ENCODE results near the gene TPSG1.
"Not testable (repeated sequence)": the region's sequence is repeated elsewhere in the genome, so short reads cannot be mapped to it uniquely, and the experiment has no call there.

The TPSG1 gene

DNA sequence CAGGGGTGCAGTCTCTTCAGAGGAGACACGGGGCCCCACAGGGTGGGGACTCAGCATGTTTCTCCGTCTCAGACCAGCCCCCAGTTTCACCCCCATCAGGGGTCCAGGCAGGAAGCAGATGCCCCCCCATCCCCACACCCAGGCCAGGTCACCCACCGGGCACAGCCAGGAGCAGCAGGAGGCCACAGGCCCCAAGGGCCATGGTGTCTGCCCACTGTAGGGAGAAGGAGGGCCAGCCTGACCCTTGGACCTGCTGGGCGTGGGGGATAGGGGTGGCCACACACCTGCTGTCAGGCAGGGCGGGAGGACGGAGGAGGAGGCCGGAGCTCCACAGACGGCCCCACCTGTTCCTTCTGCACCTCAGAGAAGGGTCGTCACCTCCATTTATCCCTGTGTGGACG, at the start of gene TPSG1:
Gene TPSG1, minus strand, starts transcription at position 218 of the 401 bp plus-strand sequence. Its CDS starts 16 bp downstream, at position 202.
- no peak for DNase-seq

DNA sequence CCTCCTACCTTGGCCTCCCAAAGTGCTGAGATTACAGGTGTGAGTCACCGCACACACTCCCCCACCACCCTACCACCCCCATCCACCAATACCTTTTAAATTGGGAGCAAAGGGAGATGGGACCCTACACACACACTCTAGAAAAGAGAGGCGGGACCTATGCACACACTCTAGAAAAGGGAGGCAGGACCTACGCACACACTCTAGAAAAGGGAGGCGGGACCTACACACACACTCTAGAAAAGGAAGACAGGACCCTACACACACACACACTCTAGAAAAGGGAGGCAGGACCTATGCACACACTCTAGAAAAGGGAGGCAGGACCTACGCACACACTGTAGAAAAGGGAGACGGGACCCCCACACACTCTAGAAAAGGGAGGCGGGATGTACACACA, 49.7 kb upstream of the TPSG1 start:
- no peak for DNase-seq

DNA sequence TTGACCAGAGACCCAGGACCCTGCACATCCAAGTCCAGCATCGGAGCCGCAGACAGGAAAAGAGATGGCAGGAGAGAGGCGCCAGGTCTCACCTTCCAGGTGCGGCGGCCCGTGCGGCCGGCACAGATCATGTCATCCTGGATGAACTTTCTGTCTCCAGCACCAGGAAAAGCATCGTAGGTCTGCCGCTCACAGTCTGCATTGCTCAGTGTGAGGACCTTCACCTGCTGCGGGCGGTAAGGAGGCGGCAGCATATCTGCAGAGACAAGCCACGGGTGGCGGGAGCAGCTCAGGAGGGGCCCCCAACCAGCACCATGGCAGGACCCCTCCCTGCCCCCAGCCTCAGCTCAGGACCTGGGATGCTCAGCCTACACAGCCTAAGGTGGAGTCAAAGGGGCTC, 48.7 kb upstream of the TPSG1 start:
- no peak for DNase-seq

DNA sequence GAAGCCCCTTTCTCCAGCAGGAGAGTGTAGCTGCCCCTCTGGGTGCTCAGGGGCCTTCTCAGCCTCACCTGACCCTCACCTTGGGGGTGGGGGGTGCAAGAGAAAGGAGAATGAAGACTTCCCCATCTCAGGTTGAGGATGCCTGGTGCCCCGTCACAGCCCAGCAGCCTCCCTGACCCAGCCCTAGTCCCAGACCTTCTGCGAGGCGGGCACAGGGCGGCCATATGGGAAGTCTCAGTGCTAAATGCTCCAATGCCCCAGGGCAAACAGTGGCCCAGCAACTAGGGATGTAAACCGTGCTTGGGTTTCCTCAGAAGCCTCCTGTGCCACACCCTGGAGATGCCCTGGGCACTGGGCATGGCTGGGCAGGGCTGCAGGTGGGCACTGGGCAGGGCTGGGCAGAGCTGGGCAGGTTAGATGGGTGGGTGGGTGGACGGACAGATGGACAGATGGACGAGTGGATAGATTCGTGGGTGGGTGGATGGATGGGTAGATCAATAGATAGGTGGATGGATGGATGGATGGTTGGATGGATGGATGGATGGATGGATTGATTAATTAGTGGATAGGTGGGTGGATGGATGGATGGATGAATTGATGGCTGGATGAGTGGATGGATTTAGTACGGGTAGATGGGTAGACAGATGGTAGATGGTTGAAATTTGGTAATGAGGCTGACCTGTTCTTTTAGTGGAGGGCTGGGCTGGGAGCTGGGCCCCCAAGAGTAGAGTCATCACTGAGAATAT, 47.6 kb upstream of the TPSG1 start:
- DNase-seq: no peak

DNA sequence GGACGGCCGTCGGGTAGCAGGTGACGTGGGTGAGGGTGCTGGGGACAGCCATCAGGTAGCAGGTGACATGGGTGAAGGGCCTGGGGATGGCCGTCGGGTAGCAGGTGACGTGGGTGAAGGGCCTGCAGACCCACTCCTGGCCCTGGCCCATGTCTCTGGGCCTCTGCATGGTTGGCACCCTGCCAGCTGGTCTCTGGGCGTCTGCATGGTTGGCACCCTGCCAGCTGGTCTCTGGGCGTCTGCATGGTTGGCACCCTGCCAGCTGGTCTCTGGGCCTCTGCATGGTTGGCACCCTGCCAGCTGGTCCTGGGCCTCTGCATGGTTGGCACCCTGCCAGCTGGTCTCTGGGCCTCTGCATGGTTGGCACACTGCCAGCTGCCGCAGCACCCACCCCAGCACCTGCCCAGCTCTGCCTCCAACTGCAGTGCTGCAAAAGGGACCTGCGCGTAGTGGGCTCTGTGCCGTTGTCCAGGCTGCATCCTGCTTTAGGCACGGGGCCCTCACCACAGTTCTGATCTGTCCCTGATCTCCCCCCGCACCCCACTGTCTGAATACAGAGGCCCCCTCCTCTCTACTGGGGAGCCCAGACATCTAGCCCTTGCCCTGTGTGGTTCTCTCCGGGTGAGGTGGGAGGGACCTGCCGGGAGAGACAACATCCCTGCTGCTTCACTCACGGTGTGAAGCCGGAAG, 46.8 kb upstream of the TPSG1 start:
- DNase-seq: not testable (repeated sequence)

DNA sequence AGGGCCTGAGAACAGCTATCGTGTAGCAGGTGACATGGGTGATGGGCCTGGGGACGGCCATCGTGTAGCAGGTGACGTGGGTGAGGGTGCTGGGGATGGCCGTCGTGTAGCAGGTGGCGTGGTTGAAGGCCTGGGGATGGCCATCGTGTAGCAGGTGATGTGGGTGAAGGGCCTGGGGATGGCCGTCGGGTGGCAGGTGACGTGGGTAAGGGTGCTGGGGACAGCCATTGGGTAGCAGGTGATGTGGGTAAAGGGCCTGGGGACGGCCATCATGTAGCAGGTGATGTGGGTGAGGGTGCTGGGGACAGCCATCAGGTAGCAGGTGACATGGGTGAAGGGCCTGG, 46.3 kb upstream of the TPSG1 start:
- DNase-seq: no peak

DNA sequence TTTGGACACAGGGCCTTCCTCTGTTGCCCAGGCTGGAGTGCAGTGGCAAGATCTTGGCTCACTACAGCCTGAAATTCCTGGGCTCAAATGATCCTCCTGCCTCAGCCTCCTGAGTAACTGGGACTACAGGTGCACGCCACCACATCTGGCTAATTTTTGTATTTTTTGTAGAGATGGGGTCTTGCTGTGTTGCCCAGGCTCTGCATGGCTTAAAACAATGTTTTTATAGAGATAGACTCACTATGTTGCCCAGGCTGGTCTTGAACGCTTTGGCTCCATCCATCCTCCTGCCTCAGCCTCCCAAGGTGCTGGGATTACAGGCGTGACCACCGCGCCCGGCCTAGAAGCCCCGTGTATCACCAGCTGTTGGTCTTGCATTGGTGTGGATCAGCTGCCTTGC, 44.4 kb upstream of the TPSG1 start:
- DNase-seq: not testable (repeated sequence)

DNA sequence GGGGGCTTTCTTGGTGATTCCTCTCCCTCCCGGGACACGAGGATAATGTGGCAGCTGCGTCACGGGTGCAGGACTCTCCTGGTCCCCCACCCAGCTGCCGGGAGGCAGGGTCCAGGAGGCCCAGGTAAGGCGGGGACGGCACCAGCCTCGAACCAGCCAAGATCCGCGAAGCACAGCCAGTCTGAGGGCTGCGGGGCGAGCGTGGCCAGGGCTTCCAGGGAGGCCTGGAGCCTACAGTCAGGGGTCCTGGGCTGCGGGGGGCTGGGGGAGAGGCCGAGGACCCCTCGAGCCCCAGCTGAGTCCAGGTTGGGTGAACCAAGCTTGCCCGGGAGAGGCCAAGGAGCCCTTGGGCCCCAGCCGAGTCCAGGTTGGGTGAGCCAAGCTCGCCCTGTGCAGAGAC, 40.8 kb upstream of the TPSG1 start:
- DNase-seq: no peak

DNA sequence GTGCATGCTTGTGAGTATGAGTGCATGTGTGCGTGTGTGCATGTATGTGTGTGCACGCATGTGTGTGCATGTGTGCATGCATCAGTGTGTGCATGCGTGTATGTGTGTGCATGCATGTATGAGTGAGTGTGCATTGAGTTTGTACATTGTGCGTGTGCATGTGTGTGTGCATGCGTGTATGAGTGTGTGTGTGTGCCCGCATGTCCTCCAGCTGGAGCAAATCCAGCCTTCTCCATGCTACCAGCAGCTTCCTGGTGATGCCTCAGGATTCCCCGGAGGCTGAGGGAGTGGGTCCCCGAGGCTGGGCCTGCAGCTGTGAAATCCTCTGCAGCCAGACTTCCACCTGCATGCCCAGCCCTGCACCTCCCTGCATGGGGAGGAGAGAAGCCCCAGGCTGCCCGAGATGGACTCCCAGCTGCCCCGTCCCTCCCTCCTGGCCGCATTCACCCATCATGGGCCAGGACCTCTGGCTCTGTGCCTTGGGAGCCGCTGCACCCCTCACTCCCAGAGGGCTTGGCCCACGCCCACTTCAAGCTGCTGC, 40.1 kb upstream of the TPSG1 start:
- no peak for DNase-seq

DNA sequence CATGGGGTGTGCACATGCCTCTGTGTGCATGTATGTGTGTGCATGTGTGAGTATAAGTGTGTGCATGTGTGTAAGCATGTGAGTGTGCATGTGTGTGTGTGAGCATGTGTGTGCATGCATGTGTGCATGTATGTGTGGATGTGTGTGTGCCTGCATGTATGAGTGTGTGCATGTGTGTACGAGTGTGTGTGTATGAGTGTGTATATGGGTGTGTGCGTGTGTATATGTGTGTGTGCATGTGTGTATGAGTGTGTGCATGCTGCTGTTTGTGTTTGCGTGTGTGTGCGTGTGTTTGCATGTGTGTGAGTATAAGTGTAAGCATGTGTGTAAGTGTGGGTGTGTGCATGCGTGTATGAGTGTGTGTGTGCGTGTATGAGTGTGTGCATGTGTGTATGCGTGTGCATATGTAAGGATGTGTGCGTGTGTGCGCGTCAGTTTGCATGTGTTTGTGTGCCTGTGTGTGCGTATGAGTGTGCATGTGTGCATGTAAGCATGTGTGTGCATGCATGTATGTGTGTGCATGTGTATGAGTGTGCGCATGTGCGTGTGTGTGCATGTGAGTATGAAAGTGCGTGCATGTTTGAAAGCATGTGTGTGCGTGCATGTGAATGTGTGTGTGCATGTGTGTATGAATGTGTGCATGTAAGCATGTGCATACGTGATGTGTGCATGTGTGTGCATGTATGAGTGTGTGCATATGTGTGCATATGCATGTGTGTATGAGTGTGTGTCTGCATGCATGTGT, 39.4 kb upstream of the TPSG1 start:
- no peak for DNase-seq

DNA sequence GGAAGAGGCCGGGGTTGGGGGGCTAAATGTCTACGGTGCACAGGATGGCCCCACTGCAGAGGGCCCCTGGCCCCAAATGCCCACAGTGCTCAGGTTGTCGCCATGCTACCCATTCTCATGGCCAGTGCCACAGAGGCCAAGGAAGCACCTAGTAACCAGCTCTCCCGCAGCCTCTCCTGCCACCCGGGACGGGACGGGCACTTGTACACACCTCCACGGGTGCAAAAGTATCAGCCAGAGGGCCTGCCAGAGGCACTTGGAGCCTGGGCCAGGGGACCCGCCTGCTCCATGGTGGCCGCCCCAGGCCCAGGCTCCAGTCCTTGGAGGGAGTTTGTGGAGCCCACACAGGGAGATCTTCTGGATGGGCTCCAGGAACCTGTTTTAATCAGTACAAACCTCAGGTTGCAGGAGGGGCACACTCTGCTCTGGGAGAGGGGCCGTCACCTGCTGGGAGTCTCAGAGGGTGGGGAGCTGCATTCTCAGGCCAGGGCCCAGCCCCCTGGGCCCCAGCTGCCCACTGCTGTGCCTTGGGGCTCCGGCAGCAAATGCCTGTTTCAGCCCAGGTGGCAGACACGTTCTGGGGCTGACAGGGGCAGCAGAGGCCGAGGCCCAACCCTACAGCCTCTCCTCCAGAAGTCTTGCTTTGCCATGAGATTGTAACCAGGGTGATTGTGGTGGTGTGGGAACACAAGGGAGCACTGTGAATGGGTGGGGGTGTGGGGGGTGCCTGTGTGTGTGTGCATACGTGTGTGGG, 38.7 kb upstream of the TPSG1 start:
- no peak for DNase-seq

DNA sequence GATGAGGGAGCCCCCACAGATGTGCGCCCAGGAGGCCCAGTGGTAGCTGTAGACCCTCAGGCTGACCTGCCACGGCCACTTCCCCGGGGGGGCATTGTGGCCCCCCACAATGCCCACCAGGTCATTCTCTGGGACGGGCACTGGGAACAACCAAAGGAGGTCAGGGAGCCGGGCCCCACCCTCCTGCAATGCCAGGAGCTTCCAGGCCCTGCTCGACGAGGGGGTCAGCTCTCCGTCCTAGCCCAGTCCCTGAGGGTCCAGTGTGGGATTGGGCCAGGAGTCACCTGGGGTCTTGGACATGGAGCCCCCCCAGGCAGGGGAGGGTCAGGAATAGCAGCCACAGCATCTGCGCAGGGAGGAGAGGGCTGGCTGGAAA, 37.8 kb upstream of the TPSG1 start:
- DNase-seq: no peak

DNA sequence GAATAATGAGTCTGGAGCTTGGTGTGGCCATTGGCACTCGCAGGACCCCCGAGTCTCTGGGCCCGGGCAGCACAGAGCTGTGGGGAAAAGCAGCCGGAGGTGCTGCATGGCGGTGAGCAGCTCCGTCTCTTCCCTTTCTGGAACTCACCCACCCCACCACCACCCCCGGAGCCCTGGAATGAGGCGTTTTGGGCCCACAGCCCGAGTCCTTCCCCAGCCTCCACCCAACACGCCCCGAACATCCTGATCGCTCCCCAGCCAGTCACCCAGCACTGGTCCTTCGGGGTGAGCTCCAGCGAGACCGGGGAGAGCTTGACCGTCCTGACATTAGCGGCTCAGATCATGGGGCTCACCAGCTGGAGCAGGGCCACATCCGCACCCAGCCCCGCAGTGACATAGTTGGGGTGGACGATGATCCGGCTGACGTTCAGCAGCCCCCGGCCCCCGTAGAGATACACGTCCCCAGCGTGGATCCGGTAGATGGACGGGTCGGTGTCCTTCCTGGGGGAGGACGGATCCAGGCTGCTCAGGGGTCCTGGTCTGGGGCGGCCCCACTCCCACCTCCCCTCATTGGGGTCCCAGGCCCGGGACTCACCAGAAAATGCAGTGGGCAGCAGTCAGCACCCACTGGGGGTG, 37.3 kb upstream of the TPSG1 start:
- DNase-seq: no peak

DNA sequence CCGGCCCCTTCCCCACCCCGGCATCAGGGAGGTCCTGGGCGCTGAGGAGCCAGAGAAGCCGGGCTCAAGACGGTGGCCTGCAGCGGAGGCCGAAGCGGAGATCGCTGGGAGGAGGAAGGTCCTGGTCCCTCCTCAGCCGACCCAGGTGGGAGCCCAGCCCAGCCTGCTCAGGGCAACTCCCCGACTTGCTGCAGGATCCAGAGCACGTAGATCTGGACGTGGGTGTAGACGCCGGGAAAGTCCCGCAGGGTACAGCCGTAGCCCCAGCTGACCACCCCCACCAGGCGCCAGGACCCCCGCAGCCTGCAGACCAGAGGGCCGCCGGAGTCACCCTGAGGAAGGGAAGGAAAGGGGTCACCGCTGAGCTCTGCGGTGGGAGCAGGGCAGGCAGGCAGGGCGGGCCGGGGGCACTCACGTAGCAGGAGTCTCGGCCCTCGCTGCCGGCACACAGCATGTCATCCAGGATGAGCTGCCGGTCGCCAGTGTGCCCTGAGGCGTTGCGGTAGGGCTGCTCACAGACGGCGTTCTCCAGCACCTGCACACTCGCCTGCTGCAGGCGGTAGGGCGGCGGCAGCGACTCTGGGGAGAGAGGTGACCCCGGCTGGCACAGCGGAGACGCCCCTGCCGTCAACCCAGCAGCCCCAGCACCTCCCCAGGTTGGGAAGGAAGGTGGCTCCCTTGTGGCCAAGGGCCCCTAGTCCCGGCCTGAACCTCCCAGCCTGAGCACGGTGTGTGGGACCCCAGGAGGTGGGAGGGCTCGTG, 36.2 kb upstream of the TPSG1 start:
- no peak for DNase-seq

DNA sequence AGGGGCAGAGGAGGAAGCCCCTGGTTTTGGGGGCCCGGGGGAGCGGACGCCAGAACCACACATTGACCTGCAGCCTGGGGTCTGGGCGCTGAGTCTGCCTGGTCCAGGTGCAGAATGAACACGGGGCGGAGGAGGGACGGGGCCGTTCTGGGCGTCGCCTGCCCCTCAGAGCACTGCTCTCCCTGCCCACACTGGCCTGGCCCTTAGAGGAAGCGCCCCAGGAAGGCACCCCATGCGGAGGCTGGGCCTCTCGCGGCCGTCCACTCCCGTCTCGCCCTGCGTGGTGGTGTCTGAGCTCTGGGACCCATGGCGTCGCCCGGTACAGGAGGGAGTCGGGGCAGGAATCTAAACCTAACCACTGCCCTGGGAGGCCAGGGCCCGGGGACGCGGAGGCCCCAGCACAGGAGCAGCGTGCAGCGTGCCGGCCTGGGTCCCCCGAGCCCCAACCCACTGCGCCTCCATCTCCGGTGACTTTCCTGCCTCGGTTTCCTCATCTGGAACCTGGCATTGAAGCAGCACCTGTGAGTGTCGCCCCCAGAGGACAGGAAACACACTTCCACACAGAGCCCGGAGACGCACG, 35.1 kb upstream of the TPSG1 start:
- no peak for DNase-seq

DNA sequence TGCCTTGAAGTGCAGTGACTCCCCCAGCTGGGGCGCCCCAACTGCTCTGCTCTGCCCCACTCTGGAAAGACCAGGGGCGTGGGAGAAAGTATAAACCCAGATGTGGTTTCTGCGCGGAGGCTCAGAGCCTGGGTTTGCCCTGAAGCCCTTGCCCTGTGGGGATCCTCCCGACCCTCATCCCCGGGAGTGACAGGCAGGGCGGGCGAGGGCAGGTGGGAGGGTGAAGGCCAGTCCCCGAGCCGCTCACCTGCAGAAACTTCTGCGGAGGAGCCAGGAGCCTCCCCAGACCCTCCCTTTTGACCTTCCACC, 34.6 kb upstream of the TPSG1 start:
- no peak for DNase-seq

DNA sequence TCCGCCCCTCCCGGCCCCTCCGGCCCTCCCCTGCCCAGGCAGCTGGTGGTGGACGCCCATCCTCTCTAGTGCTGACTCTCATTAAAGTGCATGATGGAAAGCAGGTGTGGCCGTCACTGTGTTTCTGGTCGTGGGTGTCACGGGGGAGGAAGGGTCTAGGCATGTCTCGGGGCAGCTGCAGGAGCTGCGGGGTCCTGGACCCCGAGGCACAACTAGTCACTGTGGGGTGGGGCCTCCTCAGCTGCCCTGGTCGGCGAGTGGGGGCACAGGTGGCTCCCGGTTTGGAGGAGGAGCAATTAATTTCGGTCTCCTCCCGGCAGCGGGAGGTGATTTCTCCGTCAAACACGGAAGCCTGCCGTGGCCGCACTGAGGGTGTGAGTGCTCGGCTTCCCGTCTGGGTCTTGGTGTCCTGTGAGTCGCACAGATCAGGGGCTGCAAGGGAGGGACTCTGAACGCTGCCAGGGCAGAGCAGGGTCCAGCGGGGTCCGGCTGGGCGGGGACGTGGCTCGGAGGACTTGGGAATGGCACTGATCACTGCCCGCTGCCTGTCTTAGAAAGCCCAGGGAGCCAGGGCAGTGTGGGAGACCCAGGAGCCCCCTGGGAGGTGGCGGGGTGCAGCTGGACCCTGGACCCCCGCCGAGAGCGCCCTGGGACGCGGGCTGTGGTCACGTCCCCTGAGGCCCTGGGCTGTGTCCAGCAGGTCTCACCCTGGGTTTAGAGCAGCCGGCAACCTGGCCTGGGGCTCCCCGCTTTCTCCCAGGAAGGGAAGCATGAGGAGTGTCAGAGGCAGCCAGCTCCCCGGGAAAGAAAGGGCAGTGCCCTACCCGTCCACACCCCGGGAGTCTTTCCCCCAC, 34.1 kb upstream of the TPSG1 start:
- no peak for DNase-seq

DNA sequence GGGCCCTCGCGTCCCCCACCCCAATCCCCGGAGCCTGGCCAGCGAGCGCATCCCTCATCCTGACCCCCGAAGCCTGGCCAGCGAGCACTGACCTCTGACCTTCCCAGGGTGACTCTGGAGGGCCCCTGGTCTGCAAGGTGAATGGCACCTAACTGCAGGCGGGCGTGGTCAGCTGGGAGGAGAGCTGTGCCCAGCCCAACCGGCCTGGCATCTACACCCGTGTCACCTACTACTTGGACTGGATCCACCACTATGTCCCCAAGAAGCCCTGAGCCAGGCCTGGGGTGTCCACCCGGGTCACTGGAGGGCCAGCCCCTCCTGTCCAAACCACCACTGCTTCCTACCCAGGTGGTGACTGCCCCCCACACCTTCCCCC, 33.1 kb upstream of the TPSG1 start:
- no peak for DNase-seq

DNA sequence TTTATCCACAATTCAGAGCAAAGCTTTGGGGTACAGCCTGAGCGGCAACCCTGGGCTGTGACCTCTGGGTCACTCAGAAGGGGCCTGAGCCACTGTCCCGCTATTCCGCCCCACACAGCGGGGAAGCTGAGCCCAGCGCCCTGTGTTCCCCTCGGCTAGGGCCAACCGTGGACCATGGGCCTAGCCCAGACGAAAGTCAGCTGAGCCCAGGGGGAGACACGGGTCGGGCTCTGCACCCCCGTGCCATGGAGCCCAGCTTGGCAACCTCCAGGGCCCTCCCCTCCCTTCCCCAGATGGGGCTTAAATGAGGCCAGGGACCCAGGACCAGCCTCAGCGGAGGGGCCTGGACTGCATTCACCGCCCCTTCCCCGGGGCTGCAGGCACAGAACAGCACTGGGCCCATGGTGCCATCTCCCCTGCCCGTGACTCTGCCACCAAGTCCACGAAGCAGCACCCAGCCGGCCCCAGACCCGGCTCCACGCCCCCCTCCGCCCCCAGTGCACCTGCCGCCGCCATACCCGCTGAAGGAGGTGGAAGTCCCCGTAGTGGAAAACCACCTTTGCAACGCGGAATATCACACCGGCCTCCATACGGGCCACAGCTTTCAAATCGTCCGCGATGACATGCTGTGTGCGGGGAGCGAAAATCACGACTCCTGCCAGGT, 32.6 kb upstream of the TPSG1 start:
- DNase-seq: no peak

DNA sequence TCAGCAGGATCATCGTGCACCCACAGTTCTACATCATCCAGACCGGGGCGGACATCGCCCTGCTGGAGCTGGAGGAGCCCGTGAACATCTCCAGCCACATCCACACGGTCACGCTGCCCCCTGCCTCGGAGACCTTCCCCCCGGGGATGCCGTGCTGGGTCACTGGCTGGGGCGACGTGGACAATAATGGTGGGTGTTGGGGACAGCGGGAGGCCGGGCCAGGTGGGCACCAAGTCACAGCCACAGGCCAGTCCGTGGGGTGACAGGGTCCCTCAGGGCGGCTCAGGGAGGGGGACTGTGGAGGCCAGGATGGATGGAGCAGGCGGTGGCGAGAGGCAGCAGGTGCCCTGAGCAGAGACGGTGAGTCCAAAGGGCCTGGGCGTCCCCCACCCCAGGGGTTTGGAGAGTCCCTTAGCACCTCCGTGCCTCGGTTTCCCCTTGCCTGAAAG, 31.8 kb upstream of the TPSG1 start:
- DNase-seq: no peak
